ENCODE measurements around the gene NEURL3.

DNA sequence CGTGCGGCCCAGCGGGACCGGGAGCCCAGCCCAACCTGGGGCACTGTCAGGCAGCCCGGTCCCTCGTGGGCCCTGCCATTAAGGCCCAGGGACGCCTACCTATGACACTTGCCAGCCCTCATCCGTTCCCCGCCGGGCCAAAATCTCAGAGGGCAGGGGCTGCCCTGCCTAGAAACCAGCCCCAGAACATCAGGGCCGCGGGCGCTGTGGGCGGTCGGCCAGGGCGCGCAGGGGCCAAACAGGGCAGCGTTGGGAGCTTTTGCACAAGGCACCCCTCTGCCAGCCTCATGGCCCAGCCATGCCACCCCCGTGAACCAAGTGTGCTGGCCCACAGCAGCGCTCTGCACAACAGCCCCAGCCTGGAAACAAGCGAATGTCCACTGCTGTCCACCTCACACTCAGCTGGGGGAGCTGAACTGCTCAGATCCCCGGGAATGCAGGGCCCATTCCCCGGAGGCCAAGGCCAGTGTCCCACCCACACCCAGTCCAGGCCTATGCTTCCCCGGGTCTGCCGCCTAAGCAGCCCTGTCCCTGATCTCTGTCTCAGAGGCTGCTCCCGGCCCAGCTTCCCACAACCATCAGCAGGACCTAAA, 3.5 kb upstream of the NEURL3 start:
- no peak for TF ChIP-seq POLR2A (IDR thresholded peaks at IDR 0.05)
- TF ChIP-seq, protein P1, sequence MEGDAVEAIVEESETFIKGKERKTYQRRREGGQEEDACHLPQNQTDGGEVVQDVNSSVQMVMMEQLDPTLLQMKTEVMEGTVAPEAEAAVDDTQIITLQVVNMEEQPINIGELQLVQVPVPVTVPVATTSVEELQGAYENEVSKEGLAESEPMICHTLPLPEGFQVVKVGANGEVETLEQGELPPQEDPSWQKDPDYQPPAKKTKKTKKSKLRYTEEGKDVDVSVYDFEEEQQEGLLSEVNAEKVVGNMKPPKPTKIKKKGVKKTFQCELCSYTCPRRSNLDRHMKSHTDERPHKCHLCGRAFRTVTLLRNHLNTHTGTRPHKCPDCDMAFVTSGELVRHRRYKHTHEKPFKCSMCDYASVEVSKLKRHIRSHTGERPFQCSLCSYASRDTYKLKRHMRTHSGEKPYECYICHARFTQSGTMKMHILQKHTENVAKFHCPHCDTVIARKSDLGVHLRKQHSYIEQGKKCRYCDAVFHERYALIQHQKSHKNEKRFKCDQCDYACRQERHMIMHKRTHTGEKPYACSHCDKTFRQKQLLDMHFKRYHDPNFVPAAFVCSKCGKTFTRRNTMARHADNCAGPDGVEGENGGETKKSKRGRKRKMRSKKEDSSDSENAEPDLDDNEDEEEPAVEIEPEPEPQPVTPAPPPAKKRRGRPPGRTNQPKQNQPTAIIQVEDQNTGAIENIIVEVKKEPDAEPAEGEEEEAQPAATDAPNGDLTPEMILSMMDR (IDR thresholded peaks at IDR 0.05): no peak
